Stimulated activated CD8-positive, alpha-beta memory T cell treated with anti-CD3 and anti-CD28 coated beads, Interleukin-4, amount 100 ng/mL, for 4 hours (primary cell): ENCODE measurements around the gene SYNPO2.
"Not testable (repeated sequence)": the region's sequence is repeated elsewhere in the genome, so short reads cannot be mapped to it uniquely, and the experiment has no call there.

Experiments
- DNase-seq, 2 donors: peaks; one replicate each; pipeline ENCODE4 v3.0.0-alpha.2; 2020; ENCODE audit warnings: low read depth in 2 of 2, low spot score in 1 of 2

SYNPO2 gene

GRCh38 chr4:119053245-119053644 is 164.6 kb downstream of the SYNPO2 start:
- DNase-seq, result no peak

- no peak for DNase-seq
Measured at GRCh38 chr4:119053997-119054396, 165.3 kb downstream of the SYNPO2 start.

GRCh38 chr4:119057417-119057816 is 168.8 kb downstream of the SYNPO2 start:
- DNase-seq, result no peak

GRCh38 chr4:119059221-119059620 is 170.6 kb downstream of the SYNPO2 start:
- DNase-seq, result no peak

GRCh38 chr4:119067125-119067524 is 178.5 kb downstream of the SYNPO2 start:
- not testable (repeated sequence) for DNase-seq

GRCh38 chr4:119067670-119068360 is 179.2 kb downstream of the SYNPO2 start:
- DNase-seq, result not testable (repeated sequence)

- DNase-seq, result no peak
Measured at GRCh38 chr4:119068529-119068962, 179.9 kb downstream of the SYNPO2 start.

- no peak for DNase-seq
Measured at GRCh38 chr4:119070301-119070700, 181.6 kb downstream of the SYNPO2 start.

GRCh38 chr4:119080721-119081541 is 192.3 kb downstream of the SYNPO2 start:
- DNase-seq, result no peak

- DNase-seq, result no peak
Measured at GRCh38 chr4:119081542-119081859, 192.8 kb downstream of the SYNPO2 start.

GRCh38 chr4:119081943-119082342 is 193.3 kb downstream of the SYNPO2 start:
- DNase-seq, result no peak

GRCh38 chr4:119082661-119083060 is 194.0 kb downstream of the SYNPO2 start:
- no peak for DNase-seq

GRCh38 chr4:119084513-119084912 is 195.9 kb downstream of the SYNPO2 start:
- DNase-seq, result no peak

- DNase-seq, result no peak
Measured at GRCh38 chr4:119087121-119087520, 198.5 kb downstream of the SYNPO2 start.

- DNase-seq, result no peak
Measured at GRCh38 chr4:119087656-119088055, 199.0 kb downstream of the SYNPO2 start.

GRCh38 chr4:119093042-119093827 is 204.6 kb downstream of the SYNPO2 start:
- DNase-seq, result no peak

GRCh38 chr4:119097282-119097900 is 208.7 kb downstream of the SYNPO2 start:
- DNase-seq, result no peak

- DNase-seq, result no peak
Measured at GRCh38 chr4:119098306-119098705, 209.7 kb downstream of the SYNPO2 start.

- no peak for DNase-seq
Measured at GRCh38 chr4:119099227-119099810, 210.7 kb downstream of the SYNPO2 start.

GRCh38 chr4:119100655-119101054 is 212.0 kb downstream of the SYNPO2 start:
- DNase-seq, result no peak

GRCh38 chr4:119103263-119103662 is 214.6 kb downstream of the SYNPO2 start:
- DNase-seq, result no peak
